ENCODE results near the gene PPP2R1A. TPM values are rescaled to one million over a fixed set of nuclear protein-coding genes. Genes with fewer than 3 reads are reported as not detected.

PPP2R1A gene
- total RNA-seq, 1 donor, result 151 TPM

GRCh38 chr19:52155596-52156359 lies 34.1 kb upstream of the PPP2R1A start:
- no peak for TF ChIP-seq CTCF (IDR thresholded peaks at IDR 0.05; ENCODE audit: extremely low read depth, low read depth, low read length)
- DNase-seq (ENCODE audit: insufficient read length, low spot score, missing footprints), result no peak
- Histone ChIP-seq H3K4me3 (ENCODE audit: insufficient read depth, low read length) (no peak overlapping the region), H2AFZ (ENCODE audit: low read length) (no peak overlapping the region), H3K79me2 (ENCODE audit: insufficient read depth, low read length) (no peaks in the 10 kb centered on the region), H3K4me1 (ENCODE audit: insufficient read depth, low read length) (no peaks in the 10 kb centered on the region), H3K36me3 (ENCODE audit: insufficient read depth, low read length) (peaks cover 17% of the 10 kb centered on the region), H4K20me1 (ENCODE audit: insufficient read depth, low read length) (no peaks in the 10 kb centered on the region), H3K9me3 (ENCODE audit: low read depth, low read length) (peaks cover 47% of the 10 kb centered on the region), H3K4me2 (ENCODE audit: insufficient read depth, low read length) (no peak overlapping the region), H3K27me3 (ENCODE audit: insufficient read depth, low read length) (no peaks in the 10 kb centered on the region), H3K27ac (ENCODE audit: low read depth, low read length) (no peak overlapping the region)

GRCh38 chr19:52170304-52170703 lies 19.5 kb upstream of the PPP2R1A start:
- no peaks in the 10 kb centered on the region for H3K27me3 ChIP-seq (ENCODE audit: insufficient read depth, low read length)
- H3K4me3 ChIP-seq (ENCODE audit: insufficient read depth, low read length), result peak overlapping the region; percentile 81
- H3K4me1 ChIP-seq (ENCODE audit: insufficient read depth, low read length), result peaks cover 8% of the 10 kb centered on the region
- no peaks in the 10 kb centered on the region for H4K20me1 ChIP-seq (ENCODE audit: insufficient read depth, low read length)
- peaks cover 16% of the 10 kb centered on the region for H3K36me3 ChIP-seq (ENCODE audit: insufficient read depth, low read length)
- H3K79me2 ChIP-seq (ENCODE audit: insufficient read depth, low read length), result peaks cover 9% of the 10 kb centered on the region
- peak overlapping the region; percentile 91 for H2AFZ ChIP-seq (ENCODE audit: low read length)
- no peak for TF ChIP-seq CTCF (IDR thresholded peaks at IDR 0.05; ENCODE audit: extremely low read depth, low read depth, low read length)
- H3K9me3 ChIP-seq (ENCODE audit: low read depth, low read length), result no peaks in the 10 kb centered on the region
- no peak overlapping the region for H3K27ac ChIP-seq (ENCODE audit: low read depth, low read length)
- no peak for DNase-seq (ENCODE audit: insufficient read length, low spot score, missing footprints)
- peak overlapping the region; percentile 96 for H3K4me2 ChIP-seq (ENCODE audit: insufficient read depth, low read length)

- peak; percentile 75 for DNase-seq (ENCODE audit: insufficient read length, low spot score, missing footprints)
- Histone ChIP-seq H3K4me1 (ENCODE audit: insufficient read depth, low read length) (peaks cover 8% of the 10 kb centered on the region), H3K27me3 (ENCODE audit: insufficient read depth, low read length) (no peaks in the 10 kb centered on the region), H3K4me2 (ENCODE audit: insufficient read depth, low read length) (peak overlapping the region; percentile 96), H3K36me3 (ENCODE audit: insufficient read depth, low read length) (peaks cover 12% of the 10 kb centered on the region), H3K79me2 (ENCODE audit: insufficient read depth, low read length) (peaks cover 9% of the 10 kb centered on the region), H3K4me3 (ENCODE audit: insufficient read depth, low read length) (peak overlapping the region; percentile 81), H2AFZ (ENCODE audit: low read length) (peak overlapping the region; percentile 91), H3K9me3 (ENCODE audit: low read depth, low read length) (no peaks in the 10 kb centered on the region), H4K20me1 (ENCODE audit: insufficient read depth, low read length) (no peaks in the 10 kb centered on the region), H3K27ac (ENCODE audit: low read depth, low read length) (peak overlapping the region; percentile 34)
- TF ChIP-seq CTCF (IDR thresholded peaks at IDR 0.05; ENCODE audit: extremely low read depth, low read depth, low read length), result no peak
Observed at GRCh38 chr19:52170863-52171320, 19.0 kb upstream of the PPP2R1A start.

- Histone ChIP-seq H3K79me2 (ENCODE audit: insufficient read depth, low read length) (peaks cover 9% of the 10 kb centered on the region), H3K27me3 (ENCODE audit: insufficient read depth, low read length) (no peaks in the 10 kb centered on the region), H4K20me1 (ENCODE audit: insufficient read depth, low read length) (no peaks in the 10 kb centered on the region), H3K4me1 (ENCODE audit: insufficient read depth, low read length) (peaks cover 8% of the 10 kb centered on the region), H3K27ac (ENCODE audit: low read depth, low read length) (peak within 1 kb of the TSS; percentile 34), H3K9me3 (ENCODE audit: low read depth, low read length) (no peaks in the 10 kb centered on the region), H3K36me3 (ENCODE audit: insufficient read depth, low read length) (peaks cover 12% of the 10 kb centered on the region), H2AFZ (ENCODE audit: low read length) (peak within 1 kb of the TSS; percentile 91), H3K4me2 (ENCODE audit: insufficient read depth, low read length) (peak within 1 kb of the TSS; percentile 96), H3K4me3 (ENCODE audit: insufficient read depth, low read length) (peak within 1 kb of the TSS; percentile 81)
- DNase-seq (ENCODE audit: insufficient read length, low spot score, missing footprints), result peak; percentile 91
- TF ChIP-seq CTCF (IDR thresholded peaks at IDR 0.05; ENCODE audit: extremely low read depth, low read depth, low read length), result no peak
Observed at GRCh38 chr19:52171321-52172169, 18.3 kb upstream of the PPP2R1A start, which contains the start of gene ZNF836. ZNF836 (minus strand) TSS chr19:52171621; CDS start chr19:52168072, 3,549 bp downstream.

Data from osteoblast (primary cell).